Stimulated activated CD4-positive, alpha-beta T cell treated with anti-CD3 and anti-CD28 coated beads, Interleukin-1b, Interleukin-23, amount 100 ng/mL, for 24 hours (primary cell): ENCODE measurements around the gene SCAMP2.

ENCODE experiments used
- DNase-seq, 4 experiments: peaks; one replicate each; pipeline ENCODE4 v3.0.0-alpha.2; 2020; ENCODE audit warnings: low read depth in 4 of 4, low spot score in 1 of 4

SCAMP2 gene

DNA sequence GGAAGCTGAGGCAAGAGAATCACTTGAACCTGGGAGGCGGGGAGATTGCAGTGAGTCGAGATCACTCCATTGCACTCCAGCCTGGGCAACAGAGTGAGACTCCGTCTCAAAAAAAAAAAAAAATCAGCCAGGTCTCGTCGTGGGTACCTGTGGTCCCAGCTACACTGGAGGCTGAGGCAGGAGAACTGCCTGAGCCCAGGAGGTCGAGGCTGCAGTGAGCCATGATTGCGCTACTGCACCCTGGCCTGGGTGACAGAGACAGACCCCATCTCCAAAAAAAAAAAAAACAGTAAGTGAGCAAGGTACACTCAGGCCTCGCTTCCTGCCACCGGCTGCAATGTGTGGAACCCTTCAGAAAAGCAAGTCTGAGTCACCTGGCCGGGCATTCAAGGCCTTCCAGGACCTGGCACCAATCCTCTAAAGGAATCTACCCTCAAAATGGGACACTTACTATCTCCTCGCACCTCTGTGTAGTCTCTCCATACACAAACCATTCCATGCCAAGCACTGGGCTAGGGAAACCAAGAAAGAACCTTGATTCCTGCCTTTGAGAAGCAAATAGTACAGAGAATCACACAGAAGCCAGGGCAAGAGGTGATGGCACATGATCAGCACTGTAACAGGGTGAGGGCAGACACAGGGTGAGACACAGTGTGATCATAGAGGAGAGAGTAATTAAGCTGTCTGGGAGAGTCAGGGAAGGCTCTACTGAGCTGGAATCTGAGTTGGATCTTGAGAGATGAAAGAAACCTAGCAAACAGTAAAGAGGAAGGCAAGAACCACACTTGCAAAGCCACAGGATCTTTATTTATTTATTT lies 9.7 kb downstream of the SCAMP2 start:
- no peak for DNase-seq

- no peak for DNase-seq
These were observed 14.8 kb downstream of the SCAMP2 start for GRCh38 chr15:74858369-74858740.

- no peak for DNase-seq
These were observed 15.3 kb downstream of the SCAMP2 start for GRCh38 chr15:74857671-74858368.

GRCh38 chr15:74857082-74857655 lies 16.0 kb downstream of the SCAMP2 start:
- no peak for DNase-seq

DNA sequence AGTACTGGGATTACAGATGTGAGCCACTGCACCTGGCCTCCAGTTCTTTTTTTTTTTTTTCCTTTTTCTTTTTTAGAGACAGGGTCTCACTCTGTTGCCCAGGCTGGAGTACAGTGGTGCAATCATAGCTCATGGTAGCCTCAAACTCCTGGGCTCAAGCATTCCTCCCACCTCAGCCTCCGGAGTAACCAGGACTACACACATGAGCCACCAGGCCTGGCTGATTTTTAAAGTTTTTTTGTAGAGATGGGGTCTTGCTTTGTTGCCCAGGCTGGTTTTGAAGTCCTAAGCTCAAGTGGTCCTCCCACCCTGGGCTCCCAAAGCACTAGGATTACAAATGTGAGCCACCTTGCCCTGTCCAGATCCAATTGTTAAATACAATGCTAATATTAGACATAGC lies 16.6 kb downstream of the SCAMP2 start:
- no peak for DNase-seq

GRCh38 chr15:74855857-74856256 lies 17.3 kb downstream of the SCAMP2 start:
- no peak for DNase-seq

GRCh38 chr15:74854453-74855022 lies 18.6 kb downstream of the SCAMP2 start:
- no peak for DNase-seq

DNA sequence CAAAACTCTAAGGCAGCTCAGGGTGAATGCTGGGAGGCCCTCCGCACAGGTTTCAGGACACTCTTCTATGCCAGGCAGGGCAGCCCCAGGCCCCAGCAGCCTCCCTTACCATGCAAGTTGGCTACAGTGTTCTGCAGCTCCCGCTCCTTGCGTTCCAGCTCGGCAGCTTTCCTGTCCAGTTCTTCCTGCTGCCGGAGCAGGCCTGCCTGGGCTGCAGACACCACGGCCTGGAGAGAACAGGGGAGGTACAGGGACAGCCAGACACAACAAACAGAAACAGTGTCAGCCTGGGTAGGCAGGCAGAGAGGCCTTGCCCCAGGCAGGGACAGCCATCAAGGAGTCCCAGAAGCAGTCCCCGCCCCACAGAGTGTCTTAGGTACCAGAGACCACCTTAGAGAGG lies 21.2 kb downstream of the SCAMP2 start:
- no peak for DNase-seq

DNA sequence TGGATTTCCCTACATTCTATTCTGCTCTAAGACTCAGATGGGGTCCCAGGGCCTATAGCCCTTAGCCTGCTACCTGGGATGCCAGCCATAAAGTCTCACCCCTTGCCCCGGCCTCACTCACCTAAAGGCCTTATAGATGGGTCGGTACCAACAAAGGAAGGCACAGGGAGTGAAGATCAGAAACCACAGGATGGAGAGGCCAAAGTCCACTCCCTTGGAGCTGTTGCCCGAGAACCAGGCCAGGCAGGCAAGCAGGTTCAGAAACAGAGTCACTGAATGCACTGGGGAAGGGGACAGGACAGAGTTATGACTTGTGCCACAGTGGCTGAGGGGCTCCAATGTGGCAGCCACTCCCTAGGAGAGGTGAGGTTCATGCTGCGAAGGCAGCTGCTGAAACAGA lies 22.8 kb downstream of the SCAMP2 start:
- DNase-seq: no peak

DNA sequence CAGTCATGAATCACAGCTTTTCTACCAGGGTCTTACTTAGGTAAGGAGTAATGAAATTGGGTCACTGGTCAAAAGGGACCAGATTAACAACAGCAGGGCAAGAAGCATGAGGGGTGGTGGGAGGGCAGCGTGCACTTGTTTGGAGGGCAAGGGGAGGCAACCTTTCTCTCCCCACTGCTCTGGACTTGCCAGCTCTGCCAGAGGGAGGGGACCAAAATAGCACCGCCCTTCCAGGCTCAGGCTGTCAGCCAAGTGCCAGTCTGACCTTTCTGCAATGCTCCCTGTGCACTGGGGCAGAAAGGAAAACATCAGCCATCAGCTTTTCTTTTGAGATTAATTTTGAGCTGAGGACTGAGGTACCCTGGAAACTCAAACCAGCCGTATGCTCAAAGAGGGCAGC lies 25.7 kb downstream of the SCAMP2 start:
- DNase-seq: no peak

DNA sequence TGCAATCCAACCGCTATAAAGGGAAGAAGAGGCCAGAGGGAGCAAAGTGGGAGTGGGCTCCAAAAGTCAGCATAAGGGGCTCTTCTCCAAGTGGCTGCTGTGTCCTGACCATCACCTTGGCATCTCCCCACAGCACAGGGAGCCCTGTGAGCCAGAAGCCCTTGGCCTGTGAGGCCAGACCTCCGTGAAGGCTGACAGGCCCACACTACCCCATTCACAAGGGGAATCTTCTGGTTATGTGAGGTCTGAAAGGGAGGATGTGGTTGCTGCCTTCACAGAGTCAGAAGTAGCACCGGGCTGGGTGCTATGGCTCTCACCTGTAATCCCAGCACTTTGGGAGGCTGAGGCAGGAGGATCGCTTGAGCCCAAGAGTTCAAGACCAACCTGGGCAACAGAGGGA lies 27.6 kb downstream of the SCAMP2 start:
- no peak for DNase-seq

- DNase-seq: peak in 2 of 4 experiments; percentile 36 to 40
These were observed 28.0 kb downstream of the SCAMP2 start for GRCh38 chr15:74845208-74845568.

- DNase-seq: no peak
These were observed 28.6 kb downstream of the SCAMP2 start for GRCh38 chr15:74844319-74845207.

- no peak for DNase-seq
These were observed 29.3 kb downstream of the SCAMP2 start for GRCh38 chr15:74843891-74844299.

DNA sequence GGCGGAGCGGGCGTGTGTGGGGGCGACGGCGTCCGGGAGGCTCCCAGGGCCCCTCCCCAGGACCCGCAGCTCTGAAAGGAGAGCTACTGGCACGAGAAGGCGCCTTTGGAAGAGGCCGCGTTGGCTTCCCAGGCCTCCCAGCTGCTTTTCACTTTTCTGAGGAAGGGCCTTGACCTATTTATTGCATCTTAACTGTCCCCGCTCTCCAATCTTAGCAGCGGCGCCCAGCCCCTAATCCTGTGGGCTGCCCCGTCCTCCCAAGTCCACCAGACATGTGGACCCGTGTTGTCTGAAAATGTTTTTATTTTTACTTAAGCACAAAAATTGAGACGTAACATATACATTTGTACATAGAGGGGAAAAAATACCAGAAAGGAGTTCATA lies 29.7 kb downstream of the SCAMP2 start:
- DNase-seq: no peak

GRCh38 chr15:74842581-74843444 lies 30.4 kb downstream of the SCAMP2 start, which contains the start of gene ULK3:
Gene ULK3, minus strand, starts transcription at chr15:74843156. Its CDS starts 51 bp downstream, at chr15:74843105.
- DNase-seq: peak; percentile 81 to 92 (median 85)

DNA sequence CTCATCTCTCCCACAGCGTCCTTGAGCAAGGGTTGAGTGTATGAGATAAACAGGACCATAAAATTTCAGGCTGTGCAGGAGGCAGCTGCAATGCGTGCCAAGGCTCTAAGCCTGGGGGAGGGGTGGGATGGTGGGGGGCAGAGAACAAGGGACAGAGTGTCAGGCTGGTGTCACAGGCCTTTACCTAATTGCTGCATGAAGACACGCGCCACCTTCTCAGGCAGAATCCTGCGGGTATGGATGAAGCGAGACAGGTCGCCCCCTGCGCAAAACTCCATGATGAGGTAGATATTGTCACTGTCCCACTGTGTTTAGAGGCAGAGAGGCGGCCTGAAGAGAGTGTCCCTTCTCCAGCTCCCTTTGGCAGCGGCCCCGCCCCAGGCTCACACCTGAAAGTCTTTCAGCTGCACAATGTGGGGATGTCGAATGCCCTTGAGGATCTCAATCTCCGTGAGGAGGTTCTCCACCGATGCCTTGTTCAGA lies 31.2 kb downstream of the SCAMP2 start:
- DNase-seq: no peak

- no peak for DNase-seq
These were observed 32.1 kb downstream of the SCAMP2 start for GRCh38 chr15:74840851-74841775.
